Fibroblast of mammary gland (primary cell): ENCODE results near the gene RASGRP3.
A peak's percentile ranks its signal among the peaks of the same experiment; 100 is the strongest.

Experiments
- DNase-seq: peaks from one replicate; pipeline ENCODE4 v3.0.0-alpha.2; 2010; ENCODE audit warnings: low read depth
- H3K4me3 ChIP-seq: 2 replicates; pipeline ENCODE4 v1.5.1; 2011; ENCODE audit warnings: low read depth, mild to moderate bottlenecking, low read length, moderate library complexity; ENCODE audit not compliant: control insufficient read depth
- CTCF ChIP-seq: conservative IDR thresholded peaks from 2 replicates; pipeline ENCODE4 v1.5.1; 2011; ENCODE audit warnings: low read depth, low read length, inconsistent platforms; ENCODE audit not compliant: control insufficient read depth, insufficient read depth

RASGRP3 gene

GRCh38 chr2:33476131-33476792 lies at the start of gene RASGRP3:
Gene RASGRP3, plus strand, starts transcription at chr2:33476649. Its CDS starts 38,488 bp downstream, at chr2:33515137.
- TF ChIP-seq CTCF: no peak
- peak within 1 kb of the TSS; percentile 79 for H3K4me3 ChIP-seq

GRCh38 chr2:33426666-33427231 lies 49.7 kb upstream of the RASGRP3 start:
- no peak overlapping the region for H3K4me3 ChIP-seq
- peak; percentile 95 for DNase-seq
- no peak for TF ChIP-seq CTCF

More at GRCh38 chr2:33476131-33476792, at the start of gene RASGRP3:
- DNase-seq: peak; percentile 96

- no peak for DNase-seq
- TF ChIP-seq CTCF: no peak
- no peak overlapping the region for H3K4me3 ChIP-seq
Observed at GRCh38 chr2:33430077-33430476, 46.4 kb upstream of the RASGRP3 start.

GRCh38 chr2:33430856-33431255 lies 45.6 kb upstream of the RASGRP3 start:
- TF ChIP-seq CTCF: no peak
- H3K4me3 ChIP-seq: no peak overlapping the region

GRCh38 chr2:33432871-33433270 lies 43.6 kb upstream of the RASGRP3 start:
- H3K4me3 ChIP-seq: no peak overlapping the region
- DNase-seq: no peak
- TF ChIP-seq CTCF: no peak

More at GRCh38 chr2:33430856-33431255, 45.6 kb upstream of the RASGRP3 start:
- no peak for DNase-seq

GRCh38 chr2:33433279-33434235 lies 42.9 kb upstream of the RASGRP3 start:
- TF ChIP-seq CTCF: no peak
- H3K4me3 ChIP-seq: no peak overlapping the region
- DNase-seq: no peak
